HFFc6 (cell line): ENCODE measurements around the gene GLB1L2. TPM values are rescaled to one million over a fixed set of nuclear protein-coding genes. Genes with fewer than 3 reads are reported as not detected.
"Not testable (repeated sequence)": the region's sequence is repeated elsewhere in the genome, so short reads cannot be mapped to it uniquely, and the experiment has no call there.

Experiments used
- DNase-seq: peaks from one replicate; pipeline ENCODE4 v3.0.0-alpha.2; 2018
- H3K27ac Mint-ChIP-seq: 2 replicates; pipeline ENCODE4 v1.8.0; 2020; ENCODE audit warnings: mild to moderate bottlenecking, mixed read lengths
- H3K27me3 Mint-ChIP-seq: 2 replicates; pipeline ENCODE4 v1.8.0; 2021; ENCODE audit warnings: mild to moderate bottlenecking, moderate library complexity, mixed read lengths; ENCODE audit not compliant: insufficient read depth
- H3K36me3 Mint-ChIP-seq: 2 replicates; pipeline ENCODE4 v1.8.0; 2021; ENCODE audit warnings: low read depth, mixed read lengths
- H3K4me1 Mint-ChIP-seq: 2 replicates; pipeline ENCODE4 v1.8.0; 2020; ENCODE audit warnings: low read depth, mixed read lengths
- H3K4me3 Mint-ChIP-seq: 2 replicates; pipeline ENCODE4 v1.8.0; 2020; ENCODE audit warnings: mild to moderate bottlenecking, moderate library complexity, mixed read lengths
- H3K9me3 Mint-ChIP-seq: 2 replicates; pipeline ENCODE4 v1.8.0; 2020; ENCODE audit warnings: mild to moderate bottlenecking, mixed read lengths
- CTCF ChIP-seq: fragments of 200-600 bp; sonication (generic); IDR thresholded peaks from 2 replicates; pipeline ENCODE4 v1.5.0; 2021; ENCODE audit warnings: antibody characterized with exemption, mild to moderate bottlenecking
- total RNA-seq, 6 experiments: library from RNA; stranded (reverse); fragmentation: NEBNext Ultra II Directional; extraction: Animal tissue kit (Norgen Biotek cat#: 25700); gene quantifications; 2 replicates in 1 of 6; 3 replicates in 5 of 6; pipeline ENCODE4 v1.2.3, GENCODE V29; 2021

Gene GLB1L2
- total RNA-seq, 6 experiments from 2014 or later = not detected

- no peak overlapping the region for H3K4me3 Mint-ChIP-seq
- no peak for TF ChIP-seq CTCF
- no peaks in the 10 kb centered on the region; the same call in 1 of the 2 replicates for H3K27me3 Mint-ChIP-seq
- H3K9me3 Mint-ChIP-seq = peaks cover 27% of the 10 kb centered on the region
- no peak for DNase-seq
- H3K36me3 Mint-ChIP-seq = no peaks in the 10 kb centered on the region
- no peaks in the 10 kb centered on the region for H3K4me1 Mint-ChIP-seq
- H3K27ac Mint-ChIP-seq = no peak overlapping the region
Measured at GRCh38 chr11:134313821-134314607, 17.8 kb upstream of the GLB1L2 start.

GRCh38 chr11:134317103-134317502 is 14.7 kb upstream of the GLB1L2 start:
- Mint-ChIP-seq H3K27ac (no peak overlapping the region), H3K4me1 (no peaks in the 10 kb centered on the region), H3K36me3 (no peaks in the 10 kb centered on the region), H3K9me3 (peaks cover 37% of the 10 kb centered on the region), H3K4me3 (no peak overlapping the region), H3K27me3 (no peaks in the 10 kb centered on the region; the same call in 1 of the 2 replicates)
- no peak for DNase-seq
- TF ChIP-seq CTCF = no peak

- H3K27me3 Mint-ChIP-seq = not testable (repeated sequence)
Measured at GRCh38 chr11:134321373-134321772, 10.4 kb upstream of the GLB1L2 start.

GRCh38 chr11:134322553-134322952 is 9.2 kb upstream of the GLB1L2 start:
- Mint-ChIP-seq H3K27me3 (no peaks in the 10 kb centered on the region), H3K4me3 (no peak overlapping the region), H3K9me3 (peaks cover 35% of the 10 kb centered on the region), H3K4me1 (no peaks in the 10 kb centered on the region), H3K27ac (no peak overlapping the region), H3K36me3 (peaks cover 3% of the 10 kb centered on the region; the same call in 1 of the 2 replicates)
- no peak for DNase-seq
- no peak for TF ChIP-seq CTCF

More at GRCh38 chr11:134321373-134321772, 10.4 kb upstream of the GLB1L2 start:
- not testable (repeated sequence) for H3K4me3 Mint-ChIP-seq, H3K36me3 Mint-ChIP-seq, H3K27ac Mint-ChIP-seq, DNase-seq, H3K4me1 Mint-ChIP-seq
- H3K9me3 Mint-ChIP-seq = peaks cover 36% of the 10 kb centered on the region; the same call in 1 of the 2 replicates

- Mint-ChIP-seq H3K4me3 (no peak overlapping the region), H3K4me1 (no peaks in the 10 kb centered on the region), H3K27ac (no peak overlapping the region), H3K27me3 (peaks cover 4% of the 10 kb centered on the region), H3K36me3 (peaks cover 4% of the 10 kb centered on the region; the same call in 1 of the 2 replicates), H3K9me3 (peaks cover 28% of the 10 kb centered on the region)
- TF ChIP-seq CTCF = no peak
- DNase-seq = no peak
Measured at GRCh38 chr11:134328433-134328832, 3.4 kb upstream of the GLB1L2 start.

GRCh38 chr11:134330611-134331353 is 1.0 kb upstream of the GLB1L2 start:
- Mint-ChIP-seq H3K9me3 (peaks cover 28% of the 10 kb centered on the region), H3K27ac (no peak overlapping the region), H3K4me1 (no peaks in the 10 kb centered on the region), H3K4me3 (no peak overlapping the region), H3K36me3 (peaks cover 4% of the 10 kb centered on the region; the same call in 1 of the 2 replicates), H3K27me3 (peaks cover 4% of the 10 kb centered on the region)
- TF ChIP-seq CTCF = no peak
- no peak for DNase-seq
